Stimulated activated CD8-positive, alpha-beta memory T cell treated with anti-CD3 and anti-CD28 coated beads, Interleukin-15, amount 100 ng/mL, for 4 hours (primary cell): Measurements from ENCODE around the gene RANGAP1.
A peak's percentile ranks its signal among the peaks of the same experiment; 100 is the strongest.
"Not testable (repeated sequence)": the region's sequence is repeated elsewhere in the genome, so short reads cannot be mapped to it uniquely, and the experiment has no call there.

Experiments
- DNase-seq, 2 donors: peaks; one replicate each; pipeline ENCODE4 v3.0.0-alpha.2; 2020; ENCODE audit warnings: low read depth in 2 of 2

Gene RANGAP1

DNA sequence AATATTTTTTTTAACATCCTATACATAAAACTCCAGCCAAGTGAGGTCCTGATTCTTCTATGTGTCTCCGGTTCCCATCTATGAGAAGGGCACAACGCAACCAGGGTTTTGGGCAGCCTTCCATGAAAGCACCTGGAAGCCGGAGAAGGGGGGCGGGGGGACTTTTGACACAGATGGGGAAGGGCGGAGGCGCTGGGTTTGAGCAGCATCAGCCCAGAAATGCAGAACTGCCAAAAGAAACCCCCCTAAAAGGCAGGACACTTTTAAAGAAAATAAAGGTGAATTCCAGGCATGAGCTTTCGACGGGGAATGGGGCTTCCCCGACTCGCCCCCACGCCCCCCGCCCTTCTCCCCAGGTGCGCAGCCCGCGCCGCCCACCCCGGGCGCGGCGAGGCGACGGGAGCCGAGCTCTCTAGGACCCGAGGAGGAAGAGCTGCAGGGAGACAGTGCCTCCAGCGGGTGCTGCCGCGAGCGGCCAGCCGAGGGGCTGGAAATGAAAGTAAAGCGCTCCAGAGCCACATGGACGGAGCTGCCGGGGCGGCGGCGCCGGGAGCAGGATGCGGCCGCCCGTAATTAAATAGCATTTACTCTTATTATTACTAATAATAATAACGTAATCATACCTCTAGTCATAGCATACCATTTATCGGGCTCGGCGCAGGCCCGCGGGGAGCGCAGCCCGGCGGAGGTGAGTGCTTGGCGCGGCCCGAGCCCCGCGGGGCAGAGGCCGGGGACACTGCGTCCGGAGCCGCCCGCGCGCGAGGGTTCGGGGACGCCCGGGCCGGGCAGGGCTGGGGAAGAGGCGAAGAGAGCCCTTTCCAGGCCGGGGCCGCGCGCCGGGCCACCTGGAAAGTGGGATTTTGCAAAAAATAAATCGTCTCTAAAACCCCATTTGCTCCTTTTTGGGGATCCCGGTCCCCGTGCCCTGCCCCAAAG, 15.4 kb upstream of the RANGAP1 start, which contains the start of gene ZC3H7B:
Gene ZC3H7B, plus strand, starts transcription at position 441 of the 936 bp plus-strand sequence. CDS start 19,136 bp downstream, outside the sequence.
- peak; percentile 73 to 76 for DNase-seq

DNA sequence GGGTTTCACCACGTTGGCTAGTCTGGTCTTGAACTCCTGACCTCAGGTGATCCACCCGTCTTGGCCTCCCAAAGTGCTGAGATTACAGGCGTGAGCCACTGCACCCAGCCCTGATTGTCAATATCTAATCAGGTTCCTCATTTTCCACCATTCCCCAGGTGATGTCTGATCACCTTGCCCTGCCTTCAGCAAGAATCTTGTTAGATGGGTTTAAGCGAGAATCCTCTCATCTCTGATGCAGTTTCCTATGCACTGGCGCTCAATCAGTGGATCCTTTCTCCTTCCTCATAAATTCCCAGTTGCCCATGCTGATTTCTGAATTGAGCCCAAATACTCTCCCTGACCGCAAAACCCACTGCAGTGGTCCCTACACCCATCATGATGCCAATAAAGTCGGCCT, 14.7 kb upstream of the RANGAP1 start:
- DNase-seq, result no peak

DNA sequence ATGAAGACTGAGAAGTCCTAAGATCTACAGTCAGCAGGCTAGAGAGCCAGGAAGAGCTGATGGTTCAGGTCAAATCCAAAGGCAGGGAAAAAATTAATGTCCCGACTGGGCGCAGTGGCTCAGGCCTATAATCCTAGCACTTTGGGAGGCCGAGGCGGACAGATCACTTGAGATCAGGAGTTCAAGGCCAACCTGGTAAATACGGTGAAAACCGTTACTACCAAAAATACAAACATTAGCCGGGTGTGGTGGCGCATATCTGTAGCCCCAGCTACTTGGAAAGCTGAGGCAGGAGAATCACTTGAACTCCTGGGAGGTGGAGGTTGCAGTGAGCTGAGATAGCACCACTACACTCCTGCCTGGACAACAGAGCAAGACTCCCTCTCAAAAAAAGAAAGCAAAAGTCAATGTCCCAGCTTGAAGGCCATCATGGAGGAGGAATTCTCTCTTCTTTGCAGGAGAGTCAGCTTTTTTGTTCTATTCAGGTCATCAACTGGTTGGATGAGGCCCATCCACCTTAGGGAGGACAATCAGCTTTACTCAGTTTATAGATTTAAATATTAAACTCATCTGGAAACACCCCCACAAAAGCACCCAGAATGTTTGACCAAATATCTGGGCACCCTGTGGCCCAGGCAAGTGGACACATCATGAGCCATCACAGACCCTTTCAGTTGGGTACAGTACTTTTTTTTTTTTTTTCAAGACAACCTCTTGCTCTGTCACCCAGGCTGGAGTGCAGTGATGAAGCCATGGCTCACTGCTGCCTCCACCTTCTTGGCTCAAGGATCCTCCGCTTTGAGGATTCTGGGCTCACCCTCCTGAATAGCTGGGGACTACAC, 11.1 kb upstream of the RANGAP1 start:
- DNase-seq, result no peak

DNA sequence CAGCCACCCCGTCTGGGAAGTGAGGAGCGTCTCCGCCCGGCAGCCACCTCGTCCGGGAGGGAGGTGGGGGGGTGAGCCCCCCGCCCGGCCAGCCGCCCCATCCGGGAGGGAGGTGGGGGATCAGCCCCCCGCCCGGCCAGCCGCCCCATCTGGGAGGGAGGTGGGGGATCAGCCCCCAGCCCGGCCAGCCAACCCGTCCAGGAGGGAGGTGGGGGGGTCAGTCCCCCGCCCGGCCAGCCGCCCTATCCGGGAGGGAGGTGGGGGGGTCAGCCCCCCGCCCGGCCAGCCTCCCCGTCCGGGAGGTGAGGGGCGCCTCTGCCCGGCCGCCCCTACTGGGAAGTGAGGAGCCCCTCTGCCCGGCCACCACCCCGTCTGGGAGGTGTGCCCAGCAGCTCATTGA, 8.8 kb upstream of the RANGAP1 start:
- DNase-seq, result not testable (repeated sequence)

DNA sequence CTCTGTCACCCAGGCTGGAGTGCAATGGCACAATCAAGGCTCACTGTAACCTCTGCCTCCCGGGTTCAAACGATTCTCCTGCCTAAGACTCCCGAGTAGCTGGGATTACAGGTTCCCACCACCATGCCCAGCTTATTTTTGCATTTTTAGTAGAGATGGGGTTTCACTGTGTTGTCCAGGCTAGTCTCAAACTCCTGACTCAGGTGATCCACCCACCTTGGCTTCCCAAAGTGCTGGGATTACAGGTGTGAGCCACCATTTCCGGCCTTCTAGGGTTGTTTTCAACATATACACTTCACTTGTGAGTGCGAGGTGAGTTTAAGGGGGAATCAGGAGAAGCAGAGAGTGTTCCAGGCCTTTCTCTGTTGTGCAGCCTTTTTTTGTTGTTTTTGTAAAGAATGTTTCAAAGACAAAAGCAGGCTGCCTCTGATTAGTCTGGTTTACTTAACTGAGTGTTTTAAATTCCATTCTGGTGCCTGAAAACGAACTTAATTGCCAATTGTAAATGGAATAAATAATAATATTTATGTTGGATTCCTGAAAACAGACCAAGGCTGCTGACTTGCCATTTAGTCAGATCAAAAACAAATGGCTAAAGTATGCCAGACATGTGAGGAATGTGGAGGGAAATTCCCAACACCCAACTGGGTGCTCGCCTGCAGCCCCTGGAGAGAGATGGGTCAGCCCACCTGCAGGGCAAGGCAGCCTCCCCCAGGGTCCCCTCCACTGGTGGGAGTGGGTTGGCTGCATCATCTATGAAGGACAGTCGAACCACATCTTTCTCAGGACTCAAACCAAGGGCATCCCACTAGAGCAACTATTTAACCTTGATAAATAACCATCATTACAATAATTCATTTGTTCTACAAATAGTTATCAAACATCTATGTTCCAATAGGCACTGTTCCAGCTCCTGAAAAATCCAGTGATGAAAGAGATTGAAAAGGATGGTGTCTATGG, 4.6 kb upstream of the RANGAP1 start:
- DNase-seq, result no peak

DNA sequence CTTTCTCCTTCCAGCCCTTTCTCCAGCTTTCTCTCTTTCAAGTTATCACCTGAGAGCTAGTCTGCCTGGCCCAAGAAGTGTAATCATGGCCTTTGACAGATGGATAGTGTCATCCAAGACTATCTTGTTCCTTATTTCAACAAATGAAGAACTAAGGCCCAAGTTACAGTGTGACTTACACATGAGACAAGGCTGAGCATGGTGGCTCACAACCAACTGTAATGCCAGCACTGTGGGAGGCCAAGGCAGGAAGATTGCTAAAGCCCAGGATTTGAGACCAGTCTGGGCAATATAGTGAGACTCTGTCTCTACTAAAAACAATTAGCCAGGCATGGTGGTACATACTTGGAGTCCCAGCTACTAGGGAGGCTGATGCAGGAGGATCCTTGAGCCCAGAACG, 3.7 kb upstream of the RANGAP1 start:
- no peak for DNase-seq

DNA sequence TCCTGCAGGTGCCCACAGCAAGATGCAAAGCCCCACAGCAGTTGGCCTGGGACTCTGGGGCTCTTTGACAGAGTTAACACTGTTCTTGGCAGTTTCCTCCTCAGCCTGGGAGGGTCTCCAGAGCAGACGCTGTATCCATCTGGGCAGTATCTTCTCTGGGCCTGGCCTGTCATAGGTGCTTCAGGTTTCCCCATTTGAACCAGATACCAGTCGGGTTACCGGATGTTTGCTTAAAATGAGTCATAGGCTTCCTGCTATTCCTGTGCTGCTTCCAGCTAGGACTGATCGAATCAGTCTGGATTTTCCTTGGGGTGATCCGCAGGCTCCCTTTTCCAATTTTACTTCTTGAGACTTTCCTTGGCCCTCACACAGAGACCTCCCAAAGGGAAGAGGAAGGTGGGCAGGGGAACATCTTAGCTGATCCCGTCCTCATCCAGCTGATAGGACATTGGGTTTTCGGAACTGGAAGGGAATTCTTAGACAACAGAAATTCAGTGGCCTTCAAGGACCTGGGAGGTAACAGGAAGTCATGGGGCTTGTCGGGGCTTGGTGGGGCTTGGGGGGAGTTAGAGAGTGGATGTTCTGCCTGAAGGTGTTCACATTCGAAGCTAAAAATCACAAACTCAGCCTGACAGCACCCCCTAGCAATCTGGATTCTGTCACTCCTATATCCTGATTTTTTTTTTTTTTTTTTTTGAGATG, 2.4 kb upstream of the RANGAP1 start:
- DNase-seq, result no peak

DNA sequence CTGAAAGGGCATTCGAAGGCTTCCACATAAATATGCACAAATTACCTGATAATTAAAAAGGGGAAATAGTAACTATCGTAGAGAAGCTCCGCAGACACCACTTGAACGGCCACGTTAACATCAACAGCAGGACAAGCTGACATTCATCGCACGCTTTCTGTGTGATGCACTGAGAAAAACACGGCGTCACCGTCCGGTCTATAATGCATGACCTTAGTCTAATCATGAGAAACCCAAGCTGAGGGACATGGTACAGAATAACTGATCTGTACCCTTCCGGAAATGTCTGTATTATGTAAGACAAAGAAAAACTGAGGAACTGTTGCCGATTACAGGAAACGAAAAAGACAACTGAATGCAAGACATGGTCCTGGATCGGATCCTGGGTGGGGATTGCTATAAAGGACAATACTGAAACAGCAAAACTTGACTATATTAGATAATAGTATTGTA, 678 bp upstream of the RANGAP1 start:
- DNase-seq, result no peak

DNA sequence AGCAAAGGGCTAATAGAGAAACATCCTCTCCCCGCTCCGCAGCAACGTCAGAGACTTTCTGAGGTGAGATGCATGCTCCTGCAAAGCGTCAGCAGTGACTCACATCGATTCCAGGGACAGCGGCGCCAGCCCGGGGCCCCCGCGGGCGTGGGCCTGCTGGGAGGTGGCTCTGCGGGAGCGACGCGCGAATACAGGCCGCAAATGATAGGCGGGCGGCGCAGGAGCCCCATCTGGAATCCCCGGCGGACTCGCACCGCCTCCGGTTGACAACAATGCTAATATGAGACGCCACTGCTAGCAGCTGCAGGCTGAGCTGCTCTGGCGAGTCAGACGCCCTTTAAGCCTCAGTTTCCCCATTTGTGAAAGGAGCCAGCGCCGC, 557 bp downstream of the RANGAP1 start:
- peak; percentile 74 to 81 for DNase-seq

DNA sequence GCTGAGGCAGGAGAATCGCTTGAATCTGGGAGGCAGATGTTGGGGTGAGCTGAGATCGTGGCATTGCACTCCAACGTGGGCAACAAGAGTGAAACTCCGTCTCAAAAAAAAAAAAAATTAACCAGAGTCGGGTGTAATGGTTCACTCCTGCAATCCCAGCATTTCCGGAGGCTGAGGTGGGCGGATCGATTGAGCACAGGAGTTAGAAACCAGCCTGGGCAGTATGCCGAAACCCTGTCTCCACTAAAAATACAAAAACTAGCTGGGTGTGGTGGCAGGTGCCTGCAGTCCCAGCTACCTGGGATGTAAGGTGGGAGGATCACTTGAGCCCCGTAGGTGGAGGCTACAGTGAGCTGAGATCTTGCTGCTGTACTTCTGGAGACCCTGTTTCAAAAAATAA, 1.5 kb downstream of the RANGAP1 start:
- no peak for DNase-seq

DNA sequence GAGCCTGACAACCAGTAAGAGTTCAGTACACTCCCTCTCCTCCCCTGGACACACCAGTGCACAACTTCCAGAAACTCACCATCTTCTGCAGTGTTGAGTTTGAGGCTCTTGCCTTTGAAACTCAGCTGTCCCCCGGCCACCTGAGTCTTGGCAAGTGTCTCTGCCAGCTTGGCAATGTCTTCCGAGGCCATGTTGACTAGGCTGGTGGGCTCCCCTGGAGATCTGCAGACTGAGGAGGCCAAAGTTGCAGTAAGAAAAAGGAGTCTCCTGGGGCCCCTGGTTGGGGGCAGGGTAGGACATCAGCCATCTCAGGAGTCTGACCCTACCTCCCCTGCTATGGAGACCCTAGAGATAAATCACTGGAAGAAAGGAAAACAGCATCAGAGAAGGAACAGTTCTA, 5.1 kb downstream of the RANGAP1 start:
- no peak for DNase-seq

DNA sequence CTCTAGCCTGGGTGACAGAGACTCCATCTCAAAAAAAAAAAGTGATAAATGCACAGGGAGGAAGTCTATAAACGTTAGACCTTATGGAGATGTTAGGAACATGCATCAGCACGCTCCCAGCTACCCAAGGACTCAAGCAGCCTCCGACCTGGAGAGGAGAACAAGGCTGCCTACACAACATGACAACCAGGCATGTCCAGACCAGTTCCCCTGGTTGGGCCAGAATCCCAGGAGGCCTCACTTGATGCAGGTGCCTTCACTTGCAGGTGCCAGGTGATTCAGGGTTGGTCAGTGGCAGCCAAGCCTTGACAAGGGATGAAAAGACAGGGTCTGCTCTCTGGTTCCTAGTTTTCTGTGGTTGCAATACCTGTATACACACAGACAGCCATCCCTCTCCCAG, 5.9 kb downstream of the RANGAP1 start:
- no peak for DNase-seq

DNA sequence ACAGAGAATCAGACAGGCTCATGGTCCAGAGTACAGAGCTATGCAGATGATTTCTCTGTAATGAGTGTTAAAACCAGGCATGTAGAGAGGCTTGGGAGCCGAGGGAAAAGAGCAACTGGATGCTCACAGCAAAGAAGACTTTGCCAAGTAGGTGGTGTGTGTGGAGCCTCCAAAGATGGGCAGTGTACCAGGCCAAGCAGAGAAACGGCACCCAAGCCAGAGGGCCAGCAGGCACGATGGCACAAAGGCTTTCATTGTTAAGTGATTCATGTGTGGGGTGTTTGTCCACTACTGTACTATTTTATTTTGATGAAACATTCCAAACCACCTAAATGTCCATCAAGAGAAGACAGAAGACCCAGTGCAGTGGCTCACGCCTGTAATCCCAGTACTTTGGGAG, 11.1 kb downstream of the RANGAP1 start:
- DNase-seq, result no peak

DNA sequence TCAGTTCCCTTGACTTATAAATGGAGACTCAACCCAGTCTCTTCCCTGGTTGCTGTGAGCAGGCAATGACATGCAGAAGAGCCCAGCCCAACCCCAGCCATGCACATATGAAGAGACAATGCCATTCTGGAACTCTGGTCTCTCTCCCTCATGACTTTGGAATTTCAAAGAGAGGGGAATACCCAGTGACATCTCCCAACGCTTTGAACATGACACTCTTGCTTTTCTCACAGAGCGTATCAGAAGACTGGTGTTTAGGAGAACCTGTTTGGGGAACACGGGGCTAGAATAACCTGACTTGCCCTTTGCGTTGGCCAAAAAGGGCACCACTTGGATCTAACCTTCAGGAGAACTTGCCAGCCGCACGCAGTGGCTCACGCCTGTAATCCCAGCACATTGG, 12.9 kb downstream of the RANGAP1 start:
- no peak for DNase-seq

DNA sequence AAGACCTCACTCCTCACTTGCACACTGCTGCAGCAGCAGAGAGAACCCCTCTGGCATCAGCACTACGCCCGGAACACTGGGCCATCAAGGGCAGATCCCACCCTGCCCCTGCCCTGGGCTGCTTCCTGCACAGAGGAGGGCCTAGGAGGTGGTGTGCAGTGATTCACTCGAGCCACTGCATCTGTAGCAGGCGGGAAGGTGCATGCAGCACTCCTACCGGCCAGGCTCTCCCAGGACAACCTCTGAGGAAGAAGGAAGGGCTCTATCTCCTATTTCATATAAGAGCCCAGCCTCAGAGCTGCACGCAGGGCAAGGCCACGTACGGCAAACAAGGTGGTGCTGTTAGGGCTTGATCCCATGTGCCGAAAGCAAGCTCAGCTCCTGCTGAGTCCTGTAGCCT, 14.2 kb downstream of the RANGAP1 start:
- no peak for DNase-seq

DNA sequence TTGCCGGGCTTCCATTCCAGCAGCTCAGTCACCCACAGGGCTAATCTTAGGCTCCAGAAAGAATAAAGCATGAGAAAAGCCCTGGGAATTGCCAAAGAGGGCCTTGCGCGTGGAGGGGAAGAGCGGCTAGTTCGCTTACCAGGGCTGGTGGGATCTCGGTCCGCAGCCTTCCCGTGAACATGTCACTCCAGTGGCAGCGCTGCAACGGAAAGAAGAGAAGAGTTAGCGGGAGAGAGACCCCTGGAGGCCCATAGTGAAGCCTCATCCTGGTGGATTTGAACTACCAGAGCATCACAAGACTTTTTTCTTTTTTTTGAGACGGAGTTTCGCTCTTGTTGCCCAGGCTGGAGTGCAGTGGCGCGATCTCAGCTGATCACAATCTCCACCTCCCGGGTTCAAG, 18.0 kb downstream of the RANGAP1 start:
- DNase-seq, result no peak

DNA sequence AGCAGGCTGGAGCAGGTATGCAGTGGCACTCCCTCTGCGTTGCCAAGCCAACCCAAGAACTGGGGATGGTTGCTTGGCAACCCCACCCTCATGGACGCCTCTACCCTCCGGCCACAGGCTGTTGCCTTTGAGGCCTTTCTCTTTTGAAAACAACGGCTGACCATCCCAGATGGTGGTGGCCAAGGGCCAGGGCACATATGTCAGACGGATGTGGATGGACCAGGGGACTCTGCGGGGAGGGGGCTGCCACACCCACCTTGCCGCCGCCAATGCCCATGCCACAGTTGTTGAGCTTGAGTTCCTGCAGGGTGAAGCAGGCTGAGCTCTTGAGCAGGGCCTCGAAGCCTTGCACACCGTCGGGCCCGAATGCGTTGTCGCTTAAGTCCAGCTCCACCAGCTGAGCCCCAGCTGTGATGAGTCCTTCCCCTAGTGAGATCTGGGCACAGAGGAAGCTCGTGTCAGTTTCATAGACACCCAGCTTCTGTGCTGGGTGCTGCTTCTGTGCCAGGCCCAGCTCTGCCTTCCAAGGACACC, 21.5 kb downstream of the RANGAP1 start:
- no peak for DNase-seq

DNA sequence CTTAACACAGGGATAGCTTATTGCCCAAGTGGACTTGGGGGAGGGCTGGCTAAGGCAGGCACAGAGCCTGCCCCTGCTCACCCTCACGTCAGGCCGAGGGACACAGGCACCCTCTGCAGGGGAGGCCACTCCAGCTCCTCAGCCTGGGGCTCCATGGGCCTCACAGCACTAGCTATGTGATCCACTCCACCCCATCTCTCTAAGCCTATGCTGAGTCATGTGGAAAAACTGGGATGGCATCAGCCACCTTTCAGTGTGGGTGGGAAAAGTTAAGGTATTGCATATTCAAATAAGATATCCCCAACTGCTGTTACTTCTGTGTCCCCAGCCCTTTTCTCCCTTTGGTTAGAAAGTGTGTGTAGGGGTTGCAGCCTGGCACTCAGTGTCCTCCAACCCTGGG, 22.3 kb downstream of the RANGAP1 start:
- no peak for DNase-seq

DNA sequence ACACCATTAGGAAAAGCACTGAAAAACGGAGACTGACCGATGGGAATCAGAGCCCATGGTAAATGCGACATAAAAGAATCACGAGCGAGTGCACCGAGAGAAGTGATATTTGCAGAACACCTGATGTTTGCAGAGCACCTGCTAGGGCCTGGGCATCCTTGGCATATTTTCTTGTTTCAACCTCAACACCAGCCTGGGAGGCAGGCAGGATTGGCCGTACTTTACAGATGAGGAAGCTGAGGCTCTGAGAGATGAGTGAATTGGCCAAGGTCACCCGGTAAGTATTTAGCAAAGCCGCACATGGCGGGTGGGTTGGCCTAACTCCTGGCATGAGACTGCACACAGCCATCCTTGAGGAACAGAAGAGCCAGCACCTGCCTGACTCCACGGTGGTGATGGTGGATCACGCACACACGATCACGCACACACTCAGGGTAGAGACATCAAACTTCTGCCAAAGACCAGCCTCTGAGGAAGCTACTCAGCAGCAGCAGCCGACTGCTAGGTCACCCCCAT, 23.7 kb downstream of the RANGAP1 start:
- DNase-seq, result no peak

DNA sequence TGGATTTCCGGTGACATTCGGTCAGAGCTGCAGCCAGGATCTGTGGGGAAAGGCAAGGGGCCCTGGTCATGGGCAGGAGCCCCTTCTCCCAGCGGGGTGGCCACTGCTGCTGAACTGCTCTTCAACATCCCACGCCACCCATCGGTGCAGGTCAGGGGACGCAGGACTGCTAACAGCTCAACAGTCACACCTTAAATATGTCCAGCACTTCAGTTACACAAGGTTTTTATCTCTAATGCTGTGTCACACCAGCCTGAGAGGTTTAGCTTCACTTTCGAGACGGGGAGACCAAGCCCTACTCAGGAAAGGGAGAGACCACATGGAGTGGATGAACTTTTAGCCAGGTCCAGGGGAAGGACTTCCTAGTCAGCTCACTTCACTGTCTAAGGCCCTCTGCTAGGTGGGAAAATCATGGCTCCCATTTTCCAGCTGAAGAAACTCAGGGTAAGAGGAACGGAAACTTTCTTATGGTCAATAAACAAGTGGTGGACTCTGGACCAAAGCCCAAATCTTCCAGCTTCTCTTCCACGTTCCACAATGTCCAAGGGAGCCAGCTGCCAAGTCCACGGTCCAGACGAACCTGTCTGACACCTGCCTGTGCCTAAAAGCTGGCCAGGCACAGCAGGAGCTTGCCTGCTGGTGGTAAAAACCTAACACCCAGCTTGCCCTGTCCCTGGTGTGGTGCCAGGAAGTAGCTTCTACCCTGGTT, 24.3 kb downstream of the RANGAP1 start:
- DNase-seq, result no peak
